PC-9 (cell line): ENCODE data around the gene KCNK4.

ENCODE experiments used
- CTCF ChIP-seq: fragments of 200-600 bp; sonication (generic); conservative IDR thresholded peaks from 2 replicates; pipeline ENCODE4 v1.6.1; 2017; ENCODE audit warnings: mixed run types, antibody characterized with exemption, mild to moderate bottlenecking, moderate library complexity
- EZH2 ChIP-seq: fragments of 200-600 bp; sonication (generic); IDR thresholded peaks from 2 replicates; pipeline ENCODE4 v1.8.0; 2017; ENCODE audit warnings: antibody characterized with exemption, low read depth

- TF ChIP-seq CTCF = peak; percentile 39; the same call in 1 of the 2 replicates
- no peak for TF ChIP-seq EZH2
Observed at GRCh38 chr11:64317961-64318765, 27.1 kb downstream of the KCNK4 start, which contains the start of gene PRDX5.
